Upper lobe of left lung (tissue), 4 donors: ENCODE results near the gene RALGDS.

Source experiments
- CTCF ChIP-seq, 6 experiments: fragments of 450-650 bp in 4 of 6; fragments of 200-600 bp in 2 of 6; sonication (generic) in 2 of 6; IDR thresholded peaks; one replicate each; pipeline ENCODE4 v1.5.1; 2016 to 2019; ENCODE audit warnings: antibody characterized with exemption in 6 of 6
- POLR2AphosphoS5 ChIP-seq, 2 donors: sonication (generic); formaldehyde crosslinking; IDR thresholded peaks; one replicate each; pipeline ENCODE4 v1.5.1; 2017; ENCODE audit warnings: antibody characterized with exemption in 2 of 2

GRCh38 chr9:133108794-133109641 is 12.0 kb downstream of the RALGDS start:
- TF ChIP-seq CTCF (IDR thresholded peaks at IDR 0.05) (no peak), POLR2AphosphoS5 (IDR thresholded peaks at IDR 0.05) (no peak)
